CD4-positive, alpha-beta T cell (primary cell): ENCODE results near the gene BICDL2. TPM values are rescaled to one million over a fixed set of nuclear protein-coding genes. Genes with fewer than 3 reads are reported as not detected.

Experiments used
- ATAC-seq: fragments of 200-7000 bp; cut with Tn5 transposase; one replicate; pipeline ENCODE4 v1.10.0; 2022; ENCODE audit warnings: mild to moderate bottlenecking; ENCODE audit not compliant: poor library complexity
- CTCF ChIA-PET: fragments of 350-600 bp; sonication (Branson Sonifier 250); formaldehyde crosslinking; loops from one replicate; lab custom pipeline; 2021; ENCODE audit warnings: antibody characterized with exemption, inconsistent platforms; lab: Charles Lee
- POLR2A ChIA-PET: fragments of 350-600 bp; sonication (Branson Sonifier 250); formaldehyde crosslinking; loops from one replicate; lab custom pipeline; 2021; ENCODE audit warnings: antibody characterized with exemption, inconsistent platforms; lab: Charles Lee
- DNase-seq, 14 experiments: peaks; one replicate each; pipeline ENCODE4 v3.0.0-alpha.2; 2013 to 2020; ENCODE audit warnings: mixed read lengths in 2 of 14
- H3K27ac ChIP-seq, 2 donors: one replicate each; pipeline versions ENCODE4 v1.5.1 to v1.7.0; 2013; ENCODE audit warnings: low read length in 2 of 2, low read depth in 1 of 2, mild to moderate bottlenecking in 1 of 2
- H3K27me3 ChIP-seq, 2 experiments: 1 replicate in 1 of 2; 2 replicates in 1 of 2; pipeline versions ENCODE4 v1.6.1 to v1.7.0; 2013; ENCODE audit warnings: low read length in 2 of 2, control low read depth in 1 of 2, mild to moderate bottlenecking in 1 of 2, moderate library complexity in 1 of 2; ENCODE audit not compliant: insufficient read depth in 2 of 2, control insufficient read depth in 1 of 2
- H3K36me3 ChIP-seq: one replicate; pipeline ENCODE4 v1.6.1; 2013; ENCODE audit warnings: low read length, control low read depth; ENCODE audit not compliant: insufficient read depth
- H3K4me1 ChIP-seq: one replicate; pipeline ENCODE4 v1.6.1; 2013; ENCODE audit warnings: low read length, control low read depth; ENCODE audit not compliant: insufficient read depth
- H3K4me3 ChIP-seq: one replicate; pipeline ENCODE4 v1.5.1; 2013; ENCODE audit warnings: mild to moderate bottlenecking, low read length, moderate library complexity
- H3K9me3 ChIP-seq, 2 experiments: 1 replicate in 1 of 2; 2 replicates in 1 of 2; pipeline versions ENCODE4 v1.6.1 to v1.7.0; 2013; ENCODE audit warnings: low read length in 2 of 2, mild to moderate bottlenecking in 2 of 2, control low read depth in 1 of 2, moderate library complexity in 1 of 2; ENCODE audit not compliant: control insufficient read depth in 1 of 2, insufficient read depth in 1 of 2
- H3K27ac Mint-ChIP-seq: one replicate; pipeline ENCODE4 v1.8.0; 2020; ENCODE audit warnings: mixed read lengths
- H3K27me3 Mint-ChIP-seq: one replicate; pipeline ENCODE4 v1.8.0; 2021; ENCODE audit warnings: mixed read lengths
- H3K36me3 Mint-ChIP-seq: one replicate; pipeline ENCODE4 v1.8.0; 2021; ENCODE audit warnings: low read depth, mixed read lengths
- H3K4me1 Mint-ChIP-seq: one replicate; pipeline ENCODE4 v1.8.0; 2021; ENCODE audit warnings: low read depth, mixed read lengths
- H3K4me3 Mint-ChIP-seq: one replicate; pipeline ENCODE4 v1.8.0; 2020; ENCODE audit warnings: mild to moderate bottlenecking, mixed read lengths
- H3K9me3 Mint-ChIP-seq: one replicate; pipeline ENCODE4 v1.8.0; 2020; ENCODE audit warnings: mixed read lengths
- intact Hi-C, 2 experiments: fragments of 100-400 bp; cut with DNase I in 1 of 2; cut with micrococcal nuclease in 1 of 2; formaldehyde crosslinking; loops; one replicate each; pipeline versions ENCODE4 v1.15.1 to v1.9.0; 2023 to 2025; cut with DNase I, micrococcal nuclease
- total RNA-seq, 174 experiments: library from RNA in 2 of 174; stranded (reverse) in 2 of 174; gene quantifications; one replicate each; pipeline ENCODE4 v1.2.3 and lab custom pipeline; 2021 to 2026
- TF ChIP-seq, protein P1 (sequence below): fragments of 200-600 bp; IDR thresholded peaks from one replicate; pipeline ENCODE4 v1.8.0; 2022; ENCODE audit warnings: antibody characterized with exemption, mild to moderate bottlenecking

The BICDL2 gene
- total RNA-seq, 2 experiments from 2014 or later = not detected

DNA sequence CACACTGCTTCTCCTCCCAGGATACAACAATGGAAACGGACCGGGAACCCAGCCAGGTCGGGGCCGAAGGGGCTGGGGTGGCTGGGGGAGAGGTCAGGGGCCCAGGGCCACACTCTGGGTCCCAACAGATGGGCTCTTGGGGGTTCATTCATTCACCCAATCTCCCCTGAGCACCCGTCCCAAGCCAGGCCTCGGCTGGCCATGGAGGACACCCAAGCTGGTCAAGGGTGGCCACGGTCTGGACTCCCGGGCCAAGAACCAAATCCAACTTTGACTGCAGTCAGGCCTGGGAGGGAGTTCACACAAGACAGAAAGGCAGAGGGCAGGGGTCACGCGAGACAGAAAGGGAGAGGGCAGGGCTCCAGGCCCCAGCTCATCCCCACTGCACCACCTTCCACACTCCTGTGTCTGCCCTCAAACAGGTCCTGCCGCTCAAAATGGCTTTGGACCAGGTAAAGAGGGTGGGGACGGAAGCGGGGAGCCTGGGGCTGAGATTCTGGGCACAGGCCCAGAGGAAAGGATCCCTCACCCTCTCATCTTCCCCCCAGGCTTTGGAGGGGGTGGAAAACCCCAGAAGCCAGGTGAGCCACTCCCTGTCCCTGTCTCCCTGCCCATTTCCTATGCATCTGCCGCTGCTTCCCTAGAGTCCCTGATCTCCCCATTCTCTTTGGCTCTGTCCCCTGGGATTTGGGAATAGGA lies 44.2 kb downstream of the BICDL2 start:
- intact Hi-C loops = no loop called here
- Histone ChIP-seq H3K27ac (no peak overlapping the region), H3K4me3 (no peak overlapping the region), H3K9me3 (no peaks in the 10 kb centered on the region), H3K27me3 (no peaks in the 10 kb centered on the region), H3K36me3 (no peaks in the 10 kb centered on the region), H3K4me1 (no peaks in the 10 kb centered on the region)
- Mint-ChIP-seq H3K4me3 (no peak overlapping the region), H3K27ac (no peak overlapping the region), H3K4me1 (no peaks in the 10 kb centered on the region), H3K36me3 (no peaks in the 10 kb centered on the region), H3K9me3 (no peaks in the 10 kb centered on the region), H3K27me3 (no peaks in the 10 kb centered on the region)
- TF ChIP-seq, protein P1, sequence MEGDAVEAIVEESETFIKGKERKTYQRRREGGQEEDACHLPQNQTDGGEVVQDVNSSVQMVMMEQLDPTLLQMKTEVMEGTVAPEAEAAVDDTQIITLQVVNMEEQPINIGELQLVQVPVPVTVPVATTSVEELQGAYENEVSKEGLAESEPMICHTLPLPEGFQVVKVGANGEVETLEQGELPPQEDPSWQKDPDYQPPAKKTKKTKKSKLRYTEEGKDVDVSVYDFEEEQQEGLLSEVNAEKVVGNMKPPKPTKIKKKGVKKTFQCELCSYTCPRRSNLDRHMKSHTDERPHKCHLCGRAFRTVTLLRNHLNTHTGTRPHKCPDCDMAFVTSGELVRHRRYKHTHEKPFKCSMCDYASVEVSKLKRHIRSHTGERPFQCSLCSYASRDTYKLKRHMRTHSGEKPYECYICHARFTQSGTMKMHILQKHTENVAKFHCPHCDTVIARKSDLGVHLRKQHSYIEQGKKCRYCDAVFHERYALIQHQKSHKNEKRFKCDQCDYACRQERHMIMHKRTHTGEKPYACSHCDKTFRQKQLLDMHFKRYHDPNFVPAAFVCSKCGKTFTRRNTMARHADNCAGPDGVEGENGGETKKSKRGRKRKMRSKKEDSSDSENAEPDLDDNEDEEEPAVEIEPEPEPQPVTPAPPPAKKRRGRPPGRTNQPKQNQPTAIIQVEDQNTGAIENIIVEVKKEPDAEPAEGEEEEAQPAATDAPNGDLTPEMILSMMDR = no peak
- ChIA-PET CTCF (no interaction called here), POLR2A (no interaction called here)
- ATAC-seq (no peak), DNase-seq (no peak)

DNA sequence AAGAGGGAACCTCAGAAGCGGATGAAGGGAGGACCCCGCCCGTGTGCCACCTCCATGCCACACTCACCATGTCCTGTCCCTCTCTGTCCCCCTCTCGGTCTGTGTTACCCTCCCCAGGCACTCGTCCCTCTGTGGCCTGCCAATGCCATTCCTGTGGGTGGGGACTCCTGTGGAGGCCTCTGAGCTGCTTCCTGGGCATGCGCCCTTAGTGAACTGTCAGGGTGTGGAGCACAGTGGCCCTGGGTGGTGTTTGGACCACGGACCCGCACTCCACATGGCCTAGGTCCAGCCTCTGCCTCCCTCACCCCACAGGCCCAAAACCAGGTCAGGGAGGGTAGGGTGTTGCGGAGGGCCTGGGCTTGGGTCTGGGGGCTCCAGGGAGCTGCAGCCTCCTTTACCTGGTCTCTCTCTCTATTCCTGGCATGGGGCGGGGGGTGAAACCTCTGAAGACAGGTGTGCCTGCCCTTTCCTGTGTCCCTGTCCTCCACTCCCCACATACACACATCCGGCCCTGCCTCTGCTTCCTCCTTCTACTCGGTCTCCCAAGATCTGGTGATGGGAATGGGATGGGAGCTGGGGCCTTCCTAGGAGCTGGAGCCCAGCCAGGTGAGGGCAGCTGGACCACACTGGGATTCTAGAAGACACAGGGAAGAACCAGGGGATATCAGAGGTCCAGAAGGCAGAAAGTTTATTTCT lies 45.0 kb downstream of the BICDL2 start:
- CTCF ChIA-PET = no interaction called here
- no peaks in the 10 kb centered on the region for H3K27me3 Mint-ChIP-seq
- Histone ChIP-seq H3K27ac (no peak overlapping the region), H3K4me1 (no peaks in the 10 kb centered on the region), H3K4me3 (no peak overlapping the region), H3K36me3 (no peaks in the 10 kb centered on the region), H3K9me3 (no peaks in the 10 kb centered on the region), H3K27me3 (no peaks in the 10 kb centered on the region)
- POLR2A ChIA-PET = no interaction called here
- TF ChIP-seq, protein P1 = no peak
- DNase-seq = no peak
- H3K4me3 Mint-ChIP-seq = no peak overlapping the region
- intact Hi-C loops = no loop called here
- H3K36me3 Mint-ChIP-seq = no peaks in the 10 kb centered on the region
- H3K27ac Mint-ChIP-seq = no peak overlapping the region
- H3K4me1 Mint-ChIP-seq = no peaks in the 10 kb centered on the region
- no peaks in the 10 kb centered on the region for H3K9me3 Mint-ChIP-seq
- ATAC-seq = no peak

DNA sequence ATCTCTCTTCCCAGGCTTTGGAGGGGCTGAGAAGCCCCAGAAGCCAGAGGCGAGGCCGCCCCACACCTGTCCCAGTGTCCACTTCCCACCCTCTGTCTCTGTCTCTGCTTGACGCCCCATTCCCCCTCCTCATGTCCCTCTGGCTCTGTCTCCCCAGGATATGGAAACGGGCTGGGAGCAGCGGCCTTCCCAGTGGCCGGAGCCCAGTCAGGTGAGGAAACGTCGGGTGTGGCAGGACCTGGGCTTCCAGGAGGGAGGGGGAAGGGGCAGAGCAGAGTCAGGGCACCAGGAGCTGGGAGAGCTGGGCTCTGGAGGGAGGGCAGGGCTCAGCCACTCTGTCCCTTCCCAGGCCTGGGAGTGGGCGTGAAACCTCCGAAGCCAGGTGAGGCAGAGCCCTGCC lies 45.9 kb downstream of the BICDL2 start:
- Histone ChIP-seq H3K4me1 (no peaks in the 10 kb centered on the region), H3K27ac (no peak overlapping the region), H3K9me3 (no peaks in the 10 kb centered on the region), H3K27me3 (no peaks in the 10 kb centered on the region), H3K4me3 (no peak overlapping the region), H3K36me3 (no peaks in the 10 kb centered on the region)
- no peaks in the 10 kb centered on the region for H3K4me1 Mint-ChIP-seq
- no peaks in the 10 kb centered on the region for H3K9me3 Mint-ChIP-seq
- ChIA-PET CTCF (no interaction called here), POLR2A (no interaction called here)
- TF ChIP-seq, protein P1 = no peak
- no peak overlapping the region for H3K27ac Mint-ChIP-seq
- H3K4me3 Mint-ChIP-seq = no peak overlapping the region
- H3K27me3 Mint-ChIP-seq = no peaks in the 10 kb centered on the region
- intact Hi-C loops = no loop called here
- ATAC-seq (no peak), DNase-seq (no peak)
- H3K36me3 Mint-ChIP-seq = no peaks in the 10 kb centered on the region
